ENCODE results near the gene RALA.
A peak's percentile ranks its signal among the peaks of the same experiment; 100 is the strongest.

RALA gene

DNA sequence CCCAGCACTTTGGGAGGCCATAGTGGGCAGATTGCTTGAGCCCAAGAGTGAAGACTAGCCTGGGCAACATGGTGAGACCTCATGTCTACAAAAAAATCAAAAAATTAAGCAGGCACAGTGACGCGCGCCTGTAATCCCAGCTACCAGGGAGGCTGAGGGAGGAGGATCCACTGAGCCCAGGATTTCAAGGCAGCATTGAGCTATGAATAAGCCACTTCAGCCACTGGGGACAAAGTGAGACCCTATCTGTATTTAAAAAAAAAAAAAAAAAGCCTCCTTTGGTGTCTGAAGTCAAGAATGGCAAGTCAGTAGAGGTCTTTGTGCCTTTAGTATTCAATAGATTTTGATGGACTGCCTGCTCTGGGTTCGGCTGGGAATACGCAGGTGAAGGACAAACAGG lies 85.7 kb downstream of the RALA start:
- no peaks in the 10 kb centered on the region for H3K4me1 Mint-ChIP-seq
- DNase-seq (ENCODE audit: low spot score in 2 of 2) (no peak), ATAC-seq (no peak)
- H3K36me3 Mint-ChIP-seq = peaks cover 15% of the 10 kb centered on the region
- H3K4me3 Mint-ChIP-seq = no peak overlapping the region
- peaks cover 4% of the 10 kb centered on the region for H3K9me3 Mint-ChIP-seq
- H3K27ac Mint-ChIP-seq = no peak overlapping the region

DNA sequence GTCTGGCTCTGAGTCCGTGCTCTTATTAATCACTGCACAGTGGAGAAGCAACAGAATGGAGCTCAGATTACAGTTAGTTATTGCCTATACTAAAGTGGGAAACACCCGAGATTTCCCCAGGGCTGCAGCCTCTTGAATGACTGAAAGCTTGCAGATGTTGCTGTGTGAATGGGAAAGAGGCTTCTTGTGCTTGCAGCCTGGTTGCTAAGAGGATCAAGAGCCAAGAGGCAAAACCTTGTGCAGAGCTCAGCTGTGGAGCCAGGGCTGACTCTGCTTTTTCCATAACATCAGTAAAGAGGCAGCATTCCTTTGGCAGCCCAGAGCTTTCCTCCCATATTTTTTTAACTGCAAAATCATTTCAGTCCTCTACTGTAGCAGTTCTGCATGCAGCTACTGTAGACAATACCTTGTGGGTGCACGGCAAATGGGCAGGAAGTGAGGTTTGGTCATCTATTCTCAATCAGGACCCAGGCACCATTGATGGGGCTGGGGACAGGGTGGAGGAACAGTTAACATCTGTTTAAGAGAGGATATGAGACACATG lies 86.5 kb downstream of the RALA start:
- H3K4me1 Mint-ChIP-seq = no peaks in the 10 kb centered on the region
- no peak overlapping the region for H3K4me3 Mint-ChIP-seq

DNA sequence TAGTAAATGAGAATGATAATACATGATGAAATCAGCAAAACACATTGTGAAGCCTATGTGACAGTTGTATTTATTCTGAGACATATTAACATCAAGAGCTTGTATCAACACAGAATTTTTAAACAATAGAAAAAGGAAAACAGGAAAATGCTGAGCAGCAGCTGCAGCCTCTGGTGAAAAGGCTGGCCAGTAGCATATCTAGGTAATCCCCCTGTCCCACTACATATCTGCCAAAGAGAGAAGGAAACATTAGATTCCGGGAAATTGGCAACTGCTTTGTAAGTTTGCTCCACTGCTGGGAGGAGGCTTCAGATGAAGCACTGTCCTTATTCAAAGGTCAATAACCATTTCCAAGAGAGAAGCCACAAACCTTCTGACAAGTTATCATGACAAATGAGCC lies 89.4 kb downstream of the RALA start:
- DNase-seq (ENCODE audit: low spot score in 2 of 2) (no peak), ATAC-seq (no peak)
- Mint-ChIP-seq H3K4me3 (no peak overlapping the region), H3K27ac (no peak overlapping the region), H3K36me3 (no peaks in the 10 kb centered on the region), H3K4me1 (no peaks in the 10 kb centered on the region), H3K9me3 (peaks cover 12% of the 10 kb centered on the region)

More for the DNA sequence above, 86.5 kb downstream of the RALA start:
- no peak for DNase-seq (ENCODE audit: low spot score in 2 of 2)
- Mint-ChIP-seq H3K27ac (no peak overlapping the region), H3K9me3 (peaks cover 4% of the 10 kb centered on the region), H3K36me3 (peaks cover 15% of the 10 kb centered on the region)
- ATAC-seq = no peak

DNA sequence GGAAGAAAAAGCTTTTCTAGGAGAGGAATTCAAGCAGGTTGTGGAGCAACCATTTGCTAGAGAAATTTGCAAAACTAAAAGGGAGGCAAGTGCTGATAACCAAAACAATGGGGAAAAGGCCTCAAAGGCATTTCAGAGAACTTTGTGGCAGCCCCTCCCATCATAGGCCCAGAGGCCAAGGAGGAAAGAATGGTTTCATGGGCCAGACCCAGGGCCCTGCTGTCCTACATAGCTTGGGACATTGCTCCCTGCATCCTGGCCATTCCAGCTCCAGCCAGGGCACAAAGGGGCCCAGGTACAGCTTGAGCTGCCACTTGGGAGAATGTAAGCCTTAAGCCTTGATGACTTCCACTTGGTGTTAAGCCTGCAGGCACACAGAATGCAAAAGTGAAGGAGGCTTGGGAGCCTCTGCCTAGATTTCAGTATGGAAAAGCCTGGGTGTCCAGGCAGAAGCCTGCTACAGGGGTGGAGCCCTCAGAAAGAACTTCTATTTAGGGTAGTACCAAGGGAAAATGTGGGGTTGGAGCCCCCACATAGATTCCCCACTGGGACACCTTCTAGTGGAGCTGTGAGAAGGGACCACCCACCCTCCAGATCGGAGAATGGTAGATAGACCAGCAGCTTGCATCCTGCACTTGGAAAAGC lies 91.2 kb downstream of the RALA start:
- Mint-ChIP-seq H3K4me1 (no peaks in the 10 kb centered on the region), H3K9me3 (peaks cover 12% of the 10 kb centered on the region), H3K27ac (no peak overlapping the region), H3K36me3 (no peaks in the 10 kb centered on the region), H3K4me3 (no peak overlapping the region)
- no peak for ATAC-seq
- DNase-seq (ENCODE audit: low spot score in 2 of 2) = no peak

DNA sequence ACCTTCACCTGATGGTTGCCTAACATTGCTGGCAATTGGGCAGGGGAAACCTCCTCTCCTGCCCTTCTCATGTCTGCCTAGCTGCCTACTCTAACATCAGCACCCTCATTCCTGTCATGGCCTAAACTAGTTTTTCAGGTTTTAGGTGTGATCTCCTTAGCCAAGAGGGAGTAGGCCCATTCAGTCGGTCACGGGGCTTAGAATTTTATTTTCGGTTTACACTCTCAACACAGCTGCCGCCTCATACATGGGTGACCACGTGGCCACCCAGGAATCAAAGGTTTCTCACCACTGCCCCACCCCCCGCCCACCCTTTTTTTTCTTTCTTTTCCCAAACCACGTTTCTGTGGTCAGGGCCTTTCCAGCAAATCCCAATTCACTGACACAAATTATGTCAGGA lies 97.2 kb downstream of the RALA start:
- no peaks in the 10 kb centered on the region for H3K4me1 Mint-ChIP-seq
- no peak for DNase-seq (ENCODE audit: low spot score in 2 of 2)

DNA sequence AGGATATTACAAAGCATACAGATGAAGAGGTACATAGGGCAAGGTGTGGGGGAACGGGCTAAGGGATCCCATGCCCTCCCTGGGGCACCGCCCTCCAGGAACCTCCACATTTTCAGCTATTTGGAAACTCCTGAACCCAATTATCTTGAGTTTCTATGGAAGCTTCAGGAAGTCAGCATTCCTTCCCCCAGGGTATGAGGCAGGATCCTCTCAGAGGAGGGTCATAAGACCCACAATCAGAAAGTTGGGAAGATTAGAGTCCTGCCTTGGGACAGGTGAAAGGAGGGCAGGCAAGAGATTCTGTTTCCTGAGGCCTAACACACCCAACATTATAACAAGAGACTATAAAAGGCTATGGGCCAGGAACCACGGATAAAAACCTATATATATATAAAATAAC lies 98.0 kb downstream of the RALA start:
- Mint-ChIP-seq H3K9me3 (no peaks in the 10 kb centered on the region), H3K4me3 (no peak overlapping the region), H3K27ac (no peak overlapping the region), H3K4me1 (no peaks in the 10 kb centered on the region), H3K36me3 (no peaks in the 10 kb centered on the region)
- ATAC-seq = no peak
- DNase-seq (ENCODE audit: low spot score in 2 of 2) = no peak

More for the DNA sequence above, 97.2 kb downstream of the RALA start:
- Mint-ChIP-seq H3K9me3 (peaks cover 2% of the 10 kb centered on the region), H3K27ac (no peak overlapping the region), H3K4me3 (no peak overlapping the region), H3K36me3 (no peaks in the 10 kb centered on the region)
- ATAC-seq = no peak

DNA sequence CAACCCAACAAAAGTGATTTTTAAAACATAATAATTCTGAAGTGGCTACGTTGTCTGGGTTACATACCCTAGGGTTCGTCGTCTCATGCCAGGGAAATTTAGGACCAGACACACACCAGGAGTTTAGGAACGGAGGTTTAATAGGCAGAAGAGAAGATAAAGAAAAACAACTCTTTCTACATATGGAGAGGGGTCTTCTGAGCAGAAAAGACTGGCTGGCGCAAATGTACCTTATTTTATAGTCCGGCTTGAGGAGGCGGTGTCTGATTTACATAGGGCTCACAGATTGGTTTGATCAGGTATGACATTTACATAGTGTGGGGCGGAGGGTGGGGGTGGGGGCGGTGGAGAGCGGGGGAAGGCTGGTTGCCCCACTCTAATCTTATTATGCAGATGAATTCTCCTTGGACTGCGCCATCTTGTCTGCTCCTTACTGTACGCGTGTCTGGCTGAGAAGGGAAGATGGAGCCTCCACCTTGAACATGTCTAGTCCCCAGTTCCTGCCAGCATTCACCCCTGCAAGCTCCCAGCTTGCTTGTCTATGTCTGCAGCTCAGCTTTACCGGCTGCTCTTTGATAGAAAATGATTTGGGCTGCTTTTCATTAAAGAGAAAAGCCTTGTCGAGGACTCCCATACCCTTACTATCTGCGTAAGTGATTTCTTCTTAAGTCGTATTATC lies 98.7 kb downstream of the RALA start:
- H3K4me1 Mint-ChIP-seq = no peaks in the 10 kb centered on the region
- no peak for ATAC-seq
- no peak for DNase-seq (ENCODE audit: low spot score in 2 of 2)
- no peaks in the 10 kb centered on the region for H3K9me3 Mint-ChIP-seq
- H3K27ac Mint-ChIP-seq = no peak overlapping the region
- no peaks in the 10 kb centered on the region for H3K36me3 Mint-ChIP-seq
- H3K4me3 Mint-ChIP-seq = no peak overlapping the region

DNA sequence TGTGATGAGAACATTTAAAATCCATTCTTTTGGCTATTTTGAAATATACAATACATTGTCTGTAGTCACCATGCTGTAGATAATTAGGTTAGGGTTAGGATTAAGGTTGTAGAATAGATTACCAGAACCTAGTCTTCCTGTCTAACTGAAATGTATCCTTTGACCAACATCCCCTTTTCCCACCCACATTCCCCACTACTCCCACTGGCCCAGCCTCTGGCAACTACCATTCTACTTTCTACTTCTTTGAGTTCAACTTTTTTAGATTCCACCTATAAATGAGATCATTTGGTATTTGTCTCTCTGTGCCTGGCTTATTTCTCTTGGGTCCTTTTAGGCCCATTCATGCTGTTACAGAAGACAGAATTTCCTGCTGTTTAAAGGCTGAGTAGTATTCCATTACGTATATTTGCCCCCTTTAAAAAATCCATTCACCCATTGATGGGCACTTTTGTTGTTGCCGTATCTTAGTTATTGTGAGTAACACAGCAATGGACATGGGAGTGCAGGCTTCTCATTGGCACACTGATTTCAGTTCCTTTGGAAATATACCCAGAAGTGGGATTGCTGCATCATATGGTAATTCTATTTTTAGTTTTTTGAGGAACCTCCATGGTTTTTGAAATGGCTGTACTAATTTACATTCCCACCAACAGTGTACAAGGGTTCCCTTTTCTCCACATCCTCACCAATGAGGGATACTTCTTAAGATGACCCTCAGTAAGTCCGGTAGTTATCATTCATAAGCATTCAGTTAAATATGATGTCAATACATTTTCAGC lies 104.0 kb downstream of the RALA start:
- Mint-ChIP-seq H3K27ac (no peak overlapping the region), H3K4me1 (no peaks in the 10 kb centered on the region), H3K4me3 (no peak overlapping the region), H3K36me3 (no peaks in the 10 kb centered on the region), H3K9me3 (no peaks in the 10 kb centered on the region)
- DNase-seq (ENCODE audit: low spot score in 2 of 2) (no peak), ATAC-seq (no peak)

DNA sequence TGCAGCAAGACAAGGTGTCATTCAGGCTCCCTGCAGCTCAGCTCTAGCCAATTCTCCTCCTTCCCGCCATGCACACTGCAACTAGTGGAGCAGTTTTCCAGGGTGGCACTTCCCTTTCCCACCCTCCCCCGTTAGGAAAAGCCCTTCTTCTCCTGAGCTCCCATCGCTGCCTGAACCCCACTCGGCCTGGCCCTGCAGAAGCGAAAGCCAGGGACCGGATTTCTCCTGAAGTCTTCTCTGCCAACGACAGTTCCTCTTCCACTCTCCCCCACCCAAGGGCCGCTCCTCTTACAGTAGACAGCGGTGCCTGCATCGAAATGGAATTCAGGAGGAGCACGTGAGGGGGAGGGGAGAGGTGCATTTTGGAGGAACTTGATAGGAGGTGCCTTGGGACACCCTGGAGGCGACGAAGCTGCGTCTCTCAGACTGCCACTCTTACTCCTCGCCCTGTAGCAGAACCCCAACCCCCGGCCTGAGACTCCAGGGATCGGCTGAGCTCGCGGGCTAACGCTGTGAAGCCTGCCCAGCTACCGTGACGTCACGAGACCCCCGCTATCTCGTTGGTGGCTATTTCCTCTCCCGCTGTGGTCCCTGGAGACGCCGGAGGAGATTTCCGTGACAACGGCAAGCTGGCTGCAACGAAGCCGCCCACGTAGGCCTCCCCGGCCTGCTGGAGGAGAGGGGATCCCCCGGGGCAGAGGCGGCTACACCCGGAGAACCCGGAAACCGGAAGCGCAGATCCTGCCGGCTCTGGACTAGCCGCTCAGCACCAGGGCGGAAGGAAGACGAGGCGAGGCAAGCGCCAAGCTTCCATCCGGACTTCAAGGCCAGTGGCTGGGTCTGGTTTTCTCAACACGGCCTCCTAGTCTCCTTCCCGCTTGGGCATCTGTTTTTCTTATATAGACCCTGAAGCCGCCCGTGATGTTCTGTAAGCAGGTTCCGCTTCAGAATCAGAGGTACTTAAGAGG lies 109.7 kb downstream of the RALA start:
- DNase-seq (ENCODE audit: low spot score in 2 of 2) (peak; percentile 94 to 96), ATAC-seq (peak; percentile 91)
- Mint-ChIP-seq H3K27ac (peak overlapping the region; percentile 96), H3K4me3 (peak overlapping the region; percentile 78), H3K4me1 (peaks cover 37% of the 10 kb centered on the region), H3K9me3 (no peaks in the 10 kb centered on the region), H3K36me3 (peaks cover 8% of the 10 kb centered on the region)

DNA sequence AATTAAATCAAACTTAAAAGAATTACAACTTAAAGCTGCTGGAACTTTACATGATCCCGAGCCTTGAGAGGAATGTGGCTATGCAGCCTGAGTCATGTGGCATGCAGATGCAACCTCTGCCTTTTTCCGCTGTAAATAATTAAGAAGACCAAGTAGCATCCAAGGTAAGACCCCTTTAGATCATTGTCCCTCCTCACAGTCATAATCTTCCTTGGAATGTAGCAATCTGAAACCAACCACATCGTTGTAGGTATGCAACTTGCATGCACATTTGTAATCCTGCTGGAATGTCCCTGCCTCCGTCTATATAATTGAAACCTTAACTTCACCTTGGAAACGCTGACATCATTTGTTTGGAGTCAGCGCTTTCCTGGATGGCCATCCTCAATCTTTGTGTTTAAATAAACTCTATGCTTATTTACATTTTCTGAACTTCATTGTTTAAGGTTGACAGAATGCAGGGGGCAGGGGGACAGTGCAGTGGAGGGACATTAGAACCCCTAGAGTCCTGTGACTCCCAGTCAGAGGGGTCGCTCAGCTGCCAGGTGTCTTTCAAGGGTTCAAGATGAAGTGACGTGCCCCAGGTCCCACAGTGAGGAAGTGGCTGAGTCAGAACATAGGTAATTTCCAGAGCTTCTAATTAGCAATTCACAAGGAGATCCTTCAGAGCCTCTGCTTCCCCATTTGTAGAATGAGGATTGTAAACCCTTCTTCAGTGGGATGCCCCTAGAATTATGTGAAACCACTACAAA lies 110.7 kb downstream of the RALA start:
- H3K4me1 Mint-ChIP-seq = peaks cover 37% of the 10 kb centered on the region
- ATAC-seq (no peak), DNase-seq (ENCODE audit: low spot score in 2 of 2) (no peak)
- peaks cover 8% of the 10 kb centered on the region for H3K36me3 Mint-ChIP-seq
- peak overlapping the region; percentile 78 for H3K4me3 Mint-ChIP-seq
- H3K9me3 Mint-ChIP-seq = no peaks in the 10 kb centered on the region
- peak overlapping the region; percentile 96 for H3K27ac Mint-ChIP-seq

DNA sequence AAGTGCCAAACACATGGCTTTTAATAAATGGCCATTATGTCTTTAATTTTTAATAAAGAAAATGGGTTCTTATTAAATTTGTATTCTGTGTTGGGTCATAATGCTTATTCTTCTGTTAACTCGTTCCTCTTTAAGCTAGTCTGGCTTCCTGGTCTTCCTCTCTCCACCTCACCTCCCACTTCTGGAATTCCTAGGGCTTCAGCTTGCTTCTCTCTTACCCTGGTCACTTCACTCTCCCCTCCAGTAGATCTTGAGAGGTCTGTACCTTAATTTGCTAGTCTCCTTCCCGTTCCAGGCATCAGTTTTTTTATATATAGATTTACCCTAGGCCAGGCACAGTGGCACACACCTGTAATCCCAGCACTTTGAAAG lies 111.2 kb downstream of the RALA start:
- Mint-ChIP-seq H3K4me3 (peak overlapping the region; percentile 78), H3K36me3 (peaks cover 8% of the 10 kb centered on the region), H3K27ac (peak overlapping the region; percentile 96), H3K4me1 (peaks cover 37% of the 10 kb centered on the region), H3K9me3 (no peaks in the 10 kb centered on the region)
- DNase-seq (ENCODE audit: low spot score in 2 of 2) = no peak
- no peak for ATAC-seq

DNA sequence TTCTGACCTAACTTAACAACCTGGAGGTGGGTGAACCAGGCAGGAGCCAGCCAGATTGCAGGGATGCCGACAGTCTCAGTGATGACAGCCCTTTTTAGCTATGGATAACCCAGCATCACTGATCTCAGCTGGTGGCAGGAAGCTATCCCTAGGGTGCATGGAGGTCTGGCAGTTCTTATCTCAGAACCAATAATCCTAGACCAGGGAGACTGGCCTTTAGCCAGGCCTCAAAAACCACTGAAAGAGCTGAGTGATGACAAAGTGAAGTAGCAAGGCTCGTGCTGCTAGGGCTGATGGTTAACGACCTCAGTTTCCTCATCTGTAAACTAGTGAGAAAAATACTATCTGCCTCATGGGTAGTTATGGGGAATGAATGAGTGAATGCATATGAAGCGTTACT lies 112.5 kb downstream of the RALA start:
- H3K27ac Mint-ChIP-seq = peak overlapping the region; percentile 71
- H3K9me3 Mint-ChIP-seq = no peaks in the 10 kb centered on the region
- ATAC-seq = peak; percentile 3
- peak overlapping the region; percentile 78 for H3K4me3 Mint-ChIP-seq
- peaks cover 8% of the 10 kb centered on the region for H3K36me3 Mint-ChIP-seq
- peak in 1 of 2 donors; percentile 61 for DNase-seq (ENCODE audit: low spot score in 2 of 2)
- peaks cover 37% of the 10 kb centered on the region for H3K4me1 Mint-ChIP-seq

DNA sequence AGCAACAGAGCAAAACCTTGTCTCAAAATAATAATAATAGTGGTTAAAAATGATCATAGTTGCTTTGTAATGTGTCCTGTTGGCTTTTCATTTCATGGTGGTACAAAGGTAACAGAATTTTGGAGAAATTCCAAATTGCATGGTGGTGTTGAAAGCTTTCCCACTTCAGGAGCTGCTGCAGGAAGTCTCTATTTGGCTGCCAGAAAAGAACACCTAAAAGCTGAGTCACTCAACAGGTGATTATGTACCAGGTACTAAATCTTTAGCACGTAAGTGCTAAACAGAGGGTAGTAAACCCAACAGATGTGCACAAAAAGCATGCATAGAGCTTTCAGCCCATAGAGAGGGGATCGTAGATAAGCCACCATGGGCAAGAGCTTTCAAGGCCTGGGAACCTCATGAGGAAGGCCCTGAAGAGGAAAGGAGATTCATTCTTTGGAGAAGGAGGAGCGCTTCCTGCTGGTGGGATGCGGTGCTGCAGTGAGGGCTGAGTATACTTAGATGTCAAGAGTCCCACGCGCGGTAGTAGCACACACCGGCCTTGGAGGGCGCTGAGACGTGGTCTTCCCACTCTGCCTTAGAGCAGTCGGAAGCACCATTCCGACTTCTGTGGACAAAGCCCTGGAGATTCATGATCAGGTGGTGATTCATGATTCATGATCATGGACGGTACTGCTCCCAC lies 118.7 kb downstream of the RALA start:
- Mint-ChIP-seq H3K4me1 (peaks cover 7% of the 10 kb centered on the region), H3K36me3 (peaks cover 5% of the 10 kb centered on the region), H3K9me3 (no peaks in the 10 kb centered on the region), H3K27ac (no peak overlapping the region), H3K4me3 (no peak overlapping the region)
- ATAC-seq (peak; percentile 83), DNase-seq (ENCODE audit: low spot score in 2 of 2) (peak; percentile 40 to 69)

DNA sequence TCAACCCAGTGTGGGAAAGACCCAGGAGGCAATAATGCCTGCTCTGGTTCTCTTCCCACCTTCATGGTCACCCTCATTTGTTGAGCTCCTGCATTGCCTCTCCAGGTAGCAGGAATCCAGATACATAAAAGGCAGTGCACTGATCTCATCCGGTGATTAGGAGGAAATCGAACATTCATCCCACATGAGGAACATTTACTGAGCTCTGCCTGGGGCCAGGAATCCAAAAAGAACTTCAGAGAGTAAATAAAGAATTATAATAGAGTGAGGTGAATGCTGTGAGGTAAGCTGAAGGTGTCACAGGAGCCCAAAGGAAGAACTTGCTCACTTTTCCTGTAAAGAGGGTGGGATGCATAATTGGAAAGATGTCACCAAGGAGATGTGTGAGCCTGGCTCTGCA lies 121.2 kb downstream of the RALA start:
- Mint-ChIP-seq H3K27ac (no peak overlapping the region), H3K36me3 (peaks cover 5% of the 10 kb centered on the region), H3K4me1 (peaks cover 7% of the 10 kb centered on the region), H3K9me3 (no peaks in the 10 kb centered on the region), H3K4me3 (no peak overlapping the region)
- ATAC-seq = no peak
- DNase-seq (ENCODE audit: low spot score in 2 of 2) = no peak

Data from stimulated activated effector memory CD8-positive, alpha-beta T cell treated with anti-CD3 and anti-CD28 coated beads, Interleukin-12 subunit alpha, Interleukin-12 subunit beta, amount 100 ng/mL, for 72 hours (primary cell).